ENCODE results near the gene GREB1L.

GRCh38 chr18:21284540-21284939, 42.5 kb downstream of the GREB1L start:
- no peak for TF ChIP-seq CTCF (IDR thresholded peaks at IDR 0.05)
- TF ChIP-seq POLR2A (IDR thresholded peaks at IDR 0.05), result no peak

Measured in right lobe of liver (tissue), 4 donors.